VCaP (cell line): Measurements from ENCODE around the gene LCP2.

Experiments used
- H3K27ac ChIP-seq: fragments of 450-650 bp; 2 replicates; pipeline ENCODE4 v1.5.1; 2017
- TF ChIP-seq, protein P1 (sequence below): fragments of 450-650 bp; conservative IDR thresholded peaks from 2 replicates; pipeline ENCODE4 v1.5.1; 2017; ENCODE audit warnings: mild to moderate bottlenecking, moderate library complexity

LCP2 gene

GRCh38 chr5:170297589-170298462 is at the start of gene LCP2:
TSS of gene LCP2 (minus strand) at chr5:170297777. CDS start at chr5:170297611, 166 bp downstream.
- no peak within 1 kb of the TSS for H3K27ac ChIP-seq
- TF ChIP-seq, protein P1, sequence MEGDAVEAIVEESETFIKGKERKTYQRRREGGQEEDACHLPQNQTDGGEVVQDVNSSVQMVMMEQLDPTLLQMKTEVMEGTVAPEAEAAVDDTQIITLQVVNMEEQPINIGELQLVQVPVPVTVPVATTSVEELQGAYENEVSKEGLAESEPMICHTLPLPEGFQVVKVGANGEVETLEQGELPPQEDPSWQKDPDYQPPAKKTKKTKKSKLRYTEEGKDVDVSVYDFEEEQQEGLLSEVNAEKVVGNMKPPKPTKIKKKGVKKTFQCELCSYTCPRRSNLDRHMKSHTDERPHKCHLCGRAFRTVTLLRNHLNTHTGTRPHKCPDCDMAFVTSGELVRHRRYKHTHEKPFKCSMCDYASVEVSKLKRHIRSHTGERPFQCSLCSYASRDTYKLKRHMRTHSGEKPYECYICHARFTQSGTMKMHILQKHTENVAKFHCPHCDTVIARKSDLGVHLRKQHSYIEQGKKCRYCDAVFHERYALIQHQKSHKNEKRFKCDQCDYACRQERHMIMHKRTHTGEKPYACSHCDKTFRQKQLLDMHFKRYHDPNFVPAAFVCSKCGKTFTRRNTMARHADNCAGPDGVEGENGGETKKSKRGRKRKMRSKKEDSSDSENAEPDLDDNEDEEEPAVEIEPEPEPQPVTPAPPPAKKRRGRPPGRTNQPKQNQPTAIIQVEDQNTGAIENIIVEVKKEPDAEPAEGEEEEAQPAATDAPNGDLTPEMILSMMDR: no peak

DNA sequence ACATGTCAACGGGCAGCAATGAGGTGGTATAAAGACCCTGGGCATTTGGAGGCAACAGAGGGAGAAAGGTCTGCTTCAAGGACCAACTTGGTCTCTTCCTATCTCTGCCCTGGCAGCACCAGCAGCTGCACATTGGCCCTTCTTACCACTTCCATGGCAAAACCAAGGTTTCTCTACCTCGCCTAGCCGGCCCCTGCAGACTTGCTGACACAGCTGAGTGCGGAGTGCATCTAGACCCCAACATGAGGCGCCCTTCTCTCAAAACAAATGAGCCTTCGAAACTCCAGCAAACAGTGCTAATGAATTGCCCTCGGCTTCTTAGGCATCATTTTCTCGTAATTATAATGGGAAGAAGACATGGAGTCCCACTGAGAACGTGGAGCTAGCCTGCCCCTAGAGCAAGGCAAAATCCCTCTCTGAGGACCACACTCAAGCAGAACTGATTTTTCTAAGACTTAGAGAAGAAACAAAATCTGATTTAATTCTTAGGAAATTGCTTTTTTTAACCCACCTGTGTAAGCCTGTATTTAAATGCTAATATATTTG is 49.5 kb upstream of the LCP2 start:
- no peak overlapping the region for H3K27ac ChIP-seq
- TF ChIP-seq, protein P1: no peak

DNA sequence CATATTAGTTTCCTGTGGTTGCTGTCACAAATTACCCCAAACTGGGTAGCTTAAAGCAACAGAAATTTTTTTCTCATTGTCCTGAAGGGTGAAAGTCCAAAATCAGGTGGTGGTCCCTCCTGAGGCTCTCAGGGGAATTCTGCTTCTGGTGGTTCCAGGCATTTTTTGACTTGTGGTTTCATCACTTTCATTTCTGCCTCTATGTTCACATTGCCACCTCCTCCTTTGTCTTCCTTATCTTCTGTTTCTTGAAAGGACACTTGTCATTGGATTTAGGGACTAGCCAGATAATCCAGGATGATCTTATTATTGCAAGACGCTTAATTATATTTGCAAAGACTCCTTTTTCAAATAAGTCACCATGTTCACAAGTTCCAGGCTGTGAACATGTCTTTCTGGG is 48.4 kb upstream of the LCP2 start:
- TF ChIP-seq, protein P1: no peak
- no peak overlapping the region for H3K27ac ChIP-seq

GRCh38 chr5:170343177-170343576 is 45.6 kb upstream of the LCP2 start:
- H3K27ac ChIP-seq: no peak overlapping the region
- TF ChIP-seq, protein P1: no peak

DNA sequence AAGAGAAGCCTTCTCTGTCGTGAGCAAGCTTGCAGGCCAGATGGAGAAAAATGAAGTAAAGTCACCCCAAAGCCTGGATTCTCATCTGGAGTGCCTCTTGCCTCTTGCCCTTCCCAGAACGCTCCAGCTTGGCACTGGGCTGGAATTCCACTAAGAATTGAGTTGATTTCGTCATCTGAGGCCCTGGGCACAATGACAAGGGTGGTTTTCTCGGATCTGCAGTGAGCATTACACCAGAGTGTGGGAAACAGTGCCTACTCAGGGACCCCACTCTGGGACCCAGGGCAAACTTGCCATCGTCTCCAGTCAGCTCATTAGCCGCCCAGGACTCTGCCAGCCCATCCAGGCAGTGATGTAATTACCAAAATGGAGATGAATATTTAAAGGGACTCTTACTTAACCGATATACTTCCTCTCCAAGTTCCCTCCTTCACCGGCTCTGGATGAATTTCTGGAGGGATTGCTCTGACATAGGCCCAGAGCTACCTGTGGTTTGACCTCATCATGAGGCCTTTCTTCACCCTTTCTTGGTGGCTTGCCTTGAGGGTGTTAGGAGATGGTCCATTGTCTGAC is 44.7 kb upstream of the LCP2 start:
- TF ChIP-seq, protein P1: no peak

DNA sequence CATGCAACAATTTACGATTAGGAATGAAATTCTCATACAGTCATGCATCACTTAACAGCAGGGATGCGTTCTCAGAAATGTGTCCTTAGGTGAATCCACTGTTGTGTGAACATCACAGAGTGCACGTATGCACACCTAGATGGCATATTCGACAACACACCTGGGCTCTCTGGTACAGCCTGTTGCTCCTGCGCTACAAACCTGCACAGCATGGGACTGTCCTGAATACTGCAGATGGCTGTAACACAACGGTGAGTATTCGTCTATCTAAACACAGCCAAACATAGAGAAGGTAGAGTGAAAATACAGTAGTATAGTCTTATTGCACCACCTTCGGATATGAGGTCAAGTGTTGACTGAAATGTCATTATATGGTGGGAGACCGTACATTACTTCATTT is 44.0 kb upstream of the LCP2 start:
- no peak overlapping the region for H3K27ac ChIP-seq
- TF ChIP-seq, protein P1: no peak

More for the DNA sequence above, 44.7 kb upstream of the LCP2 start:
- H3K27ac ChIP-seq: no peak overlapping the region

DNA sequence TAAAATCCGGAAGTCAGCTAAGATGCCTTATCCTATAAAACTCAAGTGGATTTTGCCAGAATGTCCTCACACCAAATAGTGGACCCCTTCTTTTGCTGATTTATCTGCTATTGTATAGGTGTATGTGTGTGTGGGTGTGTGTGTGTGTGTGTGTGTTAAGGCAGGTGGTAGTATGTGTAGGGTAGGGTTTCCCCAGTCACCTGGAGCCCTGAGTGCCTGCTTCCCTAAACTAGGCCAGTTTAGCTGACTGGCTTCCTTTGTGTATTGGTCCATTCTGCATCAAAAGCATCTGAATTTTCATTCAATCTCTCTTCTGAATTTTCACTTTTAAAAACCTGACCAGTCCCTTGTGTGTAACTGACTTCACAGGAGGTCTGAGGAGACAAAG is 42.2 kb upstream of the LCP2 start:
- H3K27ac ChIP-seq: no peak overlapping the region
- TF ChIP-seq, protein P1: no peak
